Coronary artery (tissue), 2 donors: ENCODE data around the gene GABRG3.

Source experiments
- DNase-seq: peaks from one replicate; pipeline ENCODE4 v3.0.0-alpha.2; 2017; ENCODE audit warnings: low spot score
- H3K27ac ChIP-seq, 2 donors: fragments of 200-600 bp; sonication (generic); one replicate each; pipeline ENCODE4 v1.5.1; 2016 to 2019
- H3K4me3 ChIP-seq: fragments of 200-600 bp; sonication (generic); 2 replicates; pipeline ENCODE4 v1.5.1; 2016; ENCODE audit warnings: mild to moderate bottlenecking, moderate library complexity
- CTCF ChIP-seq: fragments of 200-600 bp; sonication (generic); IDR thresholded peaks from one replicate; pipeline ENCODE4 v1.5.1; 2019; ENCODE audit warnings: antibody characterized with exemption

The GABRG3 gene

DNA sequence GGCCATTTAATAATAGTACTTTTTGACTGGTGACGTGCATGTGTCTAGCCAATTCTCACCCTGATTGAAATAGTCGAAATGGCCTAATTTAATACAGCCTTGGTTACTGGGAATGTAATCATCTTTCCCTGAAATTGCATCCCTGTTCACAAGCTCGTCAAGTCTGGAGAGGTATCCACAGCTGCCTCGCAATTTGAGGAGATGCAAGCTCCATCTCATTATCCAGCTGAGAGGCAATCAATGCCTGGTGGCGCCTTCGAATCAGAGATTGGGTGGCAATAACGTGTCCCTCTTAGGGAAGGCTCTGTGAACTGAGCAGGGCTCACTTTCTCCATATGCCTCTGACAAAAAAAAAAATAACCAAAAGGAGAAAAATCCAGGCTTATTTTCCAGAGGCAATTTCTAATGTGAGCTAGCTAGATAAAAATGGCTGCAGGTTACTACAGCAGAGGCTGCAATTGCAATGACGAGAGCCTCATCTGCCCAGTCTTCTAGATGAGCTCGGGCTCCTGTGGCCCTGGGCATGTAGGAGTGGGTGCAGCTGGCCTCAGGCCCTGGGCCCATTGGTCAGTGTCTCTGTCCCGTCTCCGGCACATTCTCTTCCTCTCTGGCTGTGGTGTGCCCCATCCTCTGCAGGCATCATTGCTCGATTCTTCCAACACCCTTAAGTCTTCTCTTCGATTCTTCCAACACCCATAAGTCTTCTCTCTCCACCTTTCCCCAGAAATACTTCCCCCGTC is 487.5 kb downstream of the GABRG3 start:
- no peak overlapping the region for H3K27ac ChIP-seq
- no peak for DNase-seq
- no peak for TF ChIP-seq CTCF
- no peak overlapping the region for H3K4me3 ChIP-seq

GRCh38 chr15:27459836-27460235 is 488.9 kb downstream of the GABRG3 start:
- DNase-seq: no peak
- no peak overlapping the region for H3K27ac ChIP-seq
- no peak for TF ChIP-seq CTCF
- H3K4me3 ChIP-seq: no peak overlapping the region

DNA sequence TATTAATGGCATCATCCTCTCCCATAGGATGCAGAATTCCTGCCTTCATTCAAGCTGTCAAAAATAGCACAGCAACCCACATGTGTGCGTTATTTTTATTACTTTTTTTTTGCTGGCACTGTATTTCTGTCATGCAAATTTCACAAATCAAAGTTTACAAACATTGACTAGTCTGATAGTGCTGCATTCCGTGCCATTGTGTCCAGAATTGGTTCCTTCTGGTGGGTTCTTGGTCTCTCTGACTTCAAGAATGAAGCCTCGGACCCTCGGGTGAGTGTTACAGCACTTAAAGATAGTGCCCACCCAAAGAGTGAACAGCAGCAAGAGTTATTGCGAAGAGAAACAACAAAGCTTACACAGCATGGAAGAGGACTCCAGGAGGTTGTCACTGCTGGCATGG is 490.2 kb downstream of the GABRG3 start:
- TF ChIP-seq CTCF: no peak
- no peak overlapping the region for H3K27ac ChIP-seq
- H3K4me3 ChIP-seq: no peak overlapping the region
- no peak for DNase-seq

- H3K27ac ChIP-seq: no peak overlapping the region
- no peak overlapping the region for H3K4me3 ChIP-seq
- TF ChIP-seq CTCF: no peak
- DNase-seq: no peak
Observed at GRCh38 chr15:27463525-27464088, 492.6 kb downstream of the GABRG3 start.

GRCh38 chr15:27464941-27465612 is 494.1 kb downstream of the GABRG3 start:
- no peak for DNase-seq
- Histone ChIP-seq H3K27ac (no peak overlapping the region), H3K4me3 (no peak overlapping the region)
- TF ChIP-seq CTCF: no peak

DNA sequence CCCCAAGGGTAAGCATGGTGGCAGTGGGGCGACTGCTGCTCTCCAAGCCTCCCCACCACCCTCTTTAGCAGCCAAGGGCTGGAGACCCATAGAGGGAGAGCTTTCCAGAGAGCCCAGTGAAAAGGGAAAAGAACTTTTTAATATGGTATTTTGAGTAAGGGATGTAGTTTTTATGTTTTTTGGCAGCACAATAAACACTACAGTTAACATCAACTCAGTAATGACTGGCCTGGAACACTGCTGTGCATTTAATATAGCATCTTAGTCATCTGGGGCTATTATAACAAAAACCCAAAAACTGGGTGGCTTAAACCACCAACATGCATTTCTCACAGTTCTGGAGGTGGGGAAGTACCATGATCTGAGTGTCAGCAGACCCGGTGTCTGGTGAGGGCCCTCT is 495.8 kb downstream of the GABRG3 start:
- no peak for DNase-seq
- no peak for TF ChIP-seq CTCF
- H3K4me3 ChIP-seq: no peak overlapping the region
- H3K27ac ChIP-seq: no peak overlapping the region
